Stimulated activated CD4-positive, alpha-beta T cell treated with anti-CD3 and anti-CD28 coated beads, Interleukin-12 subunit alpha, Interleukin-12 subunit beta, amount 100 ng/mL, for 48 hours (primary cell): ENCODE results near the gene PTDSS2.
A peak's percentile ranks its signal among the peaks of the same experiment; 100 is the strongest.

Experiments
- DNase-seq, 3 donors: peaks; one replicate each; pipeline ENCODE4 v3.0.0-alpha.2; 2020; ENCODE audit warnings: low read depth in 2 of 3, low spot score in 1 of 3

The PTDSS2 gene

DNA sequence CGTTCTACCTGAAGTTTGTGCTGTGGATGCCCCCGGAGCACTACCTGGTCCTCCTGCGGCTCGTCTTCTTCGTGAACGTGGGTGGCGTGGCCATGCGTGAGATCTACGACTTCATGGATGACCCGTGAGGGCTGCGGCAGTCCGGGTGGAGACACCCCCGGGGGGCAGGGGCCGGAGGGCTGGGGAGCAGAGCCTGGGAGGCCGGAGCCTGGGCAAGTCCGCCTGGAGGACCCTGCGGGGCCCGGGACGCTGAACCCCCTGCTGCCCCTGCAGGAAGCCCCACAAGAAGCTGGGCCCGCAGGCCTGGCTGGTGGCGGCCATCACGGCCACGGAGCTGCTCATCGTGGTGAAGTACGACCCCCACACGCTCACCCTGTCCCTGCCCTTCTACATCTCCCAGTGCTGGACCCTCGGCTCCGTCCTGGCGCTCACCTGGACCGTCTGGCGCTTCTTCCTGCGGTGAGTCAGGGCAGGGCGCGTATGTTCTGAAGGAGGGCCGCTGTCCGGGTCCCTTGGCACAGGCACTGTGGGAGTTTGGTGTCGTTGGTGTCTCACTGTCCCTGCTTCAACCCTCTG lies 39.6 kb downstream of the PTDSS2 start:
- DNase-seq: no peak

DNA sequence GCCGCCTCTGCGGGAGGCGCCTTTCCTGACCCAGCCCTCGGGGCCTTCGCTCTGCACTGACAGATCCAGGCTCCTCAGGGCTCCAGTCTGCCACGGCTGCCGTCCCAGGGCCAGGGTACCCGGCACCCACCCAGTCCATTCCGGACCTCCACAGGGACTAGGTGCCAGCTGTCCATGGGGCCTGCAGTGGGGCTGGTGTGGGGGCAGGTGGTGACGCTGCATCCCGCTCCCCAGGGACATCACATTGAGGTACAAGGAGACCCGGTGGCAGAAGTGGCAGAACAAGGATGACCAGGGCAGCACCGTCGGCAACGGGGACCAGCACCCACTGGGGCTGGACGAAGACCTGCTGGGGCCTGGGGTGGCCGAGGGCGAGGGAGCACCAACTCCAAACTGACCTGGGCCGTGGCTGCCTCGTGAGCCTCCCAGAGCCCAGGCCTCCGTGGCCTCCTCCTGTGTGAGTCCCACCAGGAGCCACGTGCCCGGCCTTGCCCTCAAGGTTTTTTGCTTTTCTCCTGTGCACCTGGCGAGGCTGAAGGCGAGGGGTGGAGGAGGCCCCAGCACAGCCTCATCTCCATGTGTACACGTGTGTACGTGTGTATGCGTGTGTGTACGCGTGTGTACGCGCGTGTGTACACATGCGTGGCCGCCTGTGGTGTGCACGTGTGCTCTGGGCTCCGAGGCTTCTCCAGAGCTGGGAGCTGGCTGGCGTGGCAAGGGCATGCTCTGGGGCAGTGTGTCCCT lies 40.3 kb downstream of the PTDSS2 start:
- DNase-seq: no peak

DNA sequence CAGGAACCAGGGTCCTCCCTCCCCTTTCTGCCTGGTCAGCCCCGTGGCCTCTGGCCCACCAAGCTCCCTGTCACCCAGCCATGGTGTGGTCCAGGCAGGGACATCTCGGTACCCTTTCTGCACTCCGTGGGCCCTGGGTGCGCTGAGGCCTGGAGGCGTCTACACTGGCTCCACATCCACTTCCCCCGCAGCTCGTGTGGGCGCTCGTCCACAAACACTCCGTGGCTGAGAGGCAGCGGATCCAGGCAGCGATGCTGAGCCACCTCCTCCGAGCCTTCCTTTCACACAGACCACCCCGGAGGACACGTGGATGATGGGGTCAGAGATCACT lies 40.8 kb downstream of the PTDSS2 start:
- no peak for DNase-seq

DNA sequence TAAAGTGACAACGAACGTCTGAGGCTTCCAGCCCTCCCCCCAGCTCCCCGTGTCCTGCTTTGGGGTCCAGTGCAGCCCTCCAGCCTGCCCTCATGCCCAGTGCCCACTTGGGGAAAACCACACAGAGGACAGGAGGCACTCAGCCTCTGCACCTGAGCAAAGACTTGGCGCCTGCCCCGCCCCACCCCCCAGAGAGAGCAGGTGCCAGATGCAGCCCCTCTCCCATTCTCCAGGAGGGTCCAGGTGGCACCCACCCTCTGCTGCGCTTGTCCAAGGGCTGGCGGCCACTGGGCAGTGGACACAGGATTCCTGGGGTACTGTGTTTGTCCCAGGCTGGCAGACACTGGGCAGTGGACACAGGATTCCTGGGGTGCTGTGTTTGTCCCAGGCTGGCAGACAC lies 41.3 kb downstream of the PTDSS2 start:
- DNase-seq: no peak

DNA sequence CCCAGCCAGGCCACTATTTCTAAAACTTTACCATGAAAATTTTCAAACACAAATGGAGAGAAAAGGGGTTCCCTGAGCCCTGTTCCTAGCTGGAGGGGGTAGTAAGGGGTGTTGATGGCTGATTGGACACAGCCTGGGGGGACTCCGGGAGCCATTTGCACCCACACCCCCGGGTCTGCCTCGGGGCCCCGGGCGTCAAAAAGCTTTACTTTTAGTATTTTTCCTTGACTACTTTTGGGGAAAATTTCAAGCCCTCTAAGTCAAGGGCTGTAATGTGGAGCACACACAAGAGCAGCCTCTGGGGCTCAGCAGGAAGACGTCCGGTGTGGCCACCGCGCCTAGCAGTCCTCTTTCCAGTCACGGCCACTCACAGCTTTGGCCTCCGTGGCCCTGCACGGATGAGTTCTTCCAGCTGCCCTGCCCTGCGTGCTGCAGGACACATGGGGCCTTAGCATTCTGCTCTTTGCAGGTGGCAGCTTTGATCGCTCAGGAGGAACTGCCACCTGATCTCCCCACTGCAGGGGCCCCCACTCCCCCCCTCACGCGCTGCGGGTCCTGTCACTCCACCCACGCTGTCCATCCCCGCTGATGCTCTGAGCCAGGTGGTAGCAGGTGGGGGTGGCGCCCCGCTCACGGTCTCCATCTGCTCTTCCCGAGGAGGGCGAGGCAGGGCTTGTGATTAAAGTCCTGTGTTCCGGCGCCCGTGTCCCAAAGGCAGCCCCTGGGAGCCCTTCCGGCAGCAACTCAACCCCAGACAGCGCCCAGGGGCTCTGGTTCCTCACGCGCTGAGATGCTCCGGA lies 42.5 kb downstream of the PTDSS2 start:
- DNase-seq: no peak

DNA sequence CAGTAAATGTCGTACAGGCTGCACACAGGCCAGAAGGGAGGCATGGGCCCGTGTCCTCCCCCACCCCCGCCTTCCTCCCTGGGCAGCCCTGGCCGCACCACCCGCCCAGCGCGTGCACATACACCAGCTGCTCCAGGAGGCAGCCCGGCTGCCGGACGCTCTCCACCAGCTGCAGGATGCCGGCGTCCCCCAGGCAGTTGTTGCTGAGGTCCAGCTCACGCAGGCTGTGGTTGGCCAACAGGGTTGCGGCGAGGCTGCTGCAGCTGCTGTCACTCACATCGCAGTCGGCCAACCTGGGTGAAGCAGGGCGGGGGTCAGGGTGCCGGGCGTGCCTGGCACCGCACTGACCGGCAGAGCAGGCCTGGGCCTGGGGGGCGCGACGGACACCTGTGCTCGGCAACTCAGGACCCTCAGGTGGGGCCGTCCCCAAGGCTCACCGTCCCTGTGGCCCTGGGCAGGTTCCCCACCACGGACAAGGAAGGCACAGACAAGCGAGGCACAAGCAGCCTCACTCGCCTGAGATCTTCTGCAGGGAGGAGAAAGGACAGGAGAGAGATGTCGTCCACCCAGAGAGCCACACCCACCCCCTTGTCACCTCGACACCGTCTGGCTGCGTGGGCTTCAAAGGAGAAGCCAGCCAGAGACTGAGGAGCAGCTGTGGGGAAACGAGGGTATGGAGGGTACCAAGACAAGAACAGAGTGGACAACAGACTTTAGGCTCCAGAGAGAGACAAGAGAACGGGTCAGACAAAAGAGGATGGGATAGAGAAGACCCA lies 44.9 kb downstream of the PTDSS2 start:
- DNase-seq: no peak

DNA sequence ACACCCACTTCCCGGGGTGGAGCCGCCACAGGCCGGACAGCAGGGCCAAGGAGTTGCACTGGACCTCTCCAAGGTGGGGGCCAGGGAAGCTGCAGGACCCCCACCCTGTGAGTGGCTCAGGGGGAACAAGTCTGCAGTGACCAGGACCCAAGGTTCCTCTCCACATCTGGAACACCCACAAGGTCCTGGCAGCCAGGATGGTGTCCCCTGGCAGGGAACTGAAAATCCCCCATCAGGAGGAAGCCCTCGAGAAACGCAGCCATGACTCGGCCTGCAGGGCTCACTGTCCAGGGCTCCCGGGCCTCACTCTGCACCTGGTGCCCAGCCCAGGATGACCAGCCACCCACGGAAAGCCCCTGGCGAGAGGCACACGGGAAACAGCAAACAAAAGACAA lies 45.5 kb downstream of the PTDSS2 start:
- DNase-seq: no peak

DNA sequence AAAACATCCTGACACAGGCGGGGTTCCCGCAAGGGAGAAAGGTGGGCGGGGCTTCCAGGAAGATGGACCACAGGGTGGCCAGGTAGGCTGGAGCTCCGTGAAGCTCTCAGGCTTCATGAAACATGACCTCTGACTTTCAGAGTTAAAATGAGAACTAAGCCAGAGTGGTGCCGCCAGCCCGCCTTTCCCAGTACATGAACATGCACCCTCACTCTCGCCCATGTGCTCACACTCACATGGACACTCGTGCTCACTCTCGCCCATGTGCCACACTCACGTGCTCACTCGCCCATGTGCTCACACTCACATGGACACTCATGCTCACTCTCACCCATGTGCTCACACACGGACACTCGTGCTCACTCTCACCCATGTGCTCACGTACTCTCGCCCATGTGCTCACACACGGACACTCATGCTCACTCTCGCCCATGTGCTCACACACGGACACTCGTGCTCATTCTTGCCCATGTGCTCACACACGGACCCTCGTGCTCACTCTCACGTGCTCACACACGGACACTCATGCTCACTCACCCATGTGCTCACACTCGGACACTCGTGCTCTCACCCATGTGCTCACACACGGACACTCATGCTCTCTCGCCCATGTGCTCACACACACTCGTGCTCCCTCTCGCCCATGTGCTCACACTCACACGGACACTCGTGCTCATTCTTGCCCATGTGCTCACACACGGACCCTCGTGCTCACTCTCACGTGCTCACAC lies 46.9 kb downstream of the PTDSS2 start:
- DNase-seq: no peak

DNA sequence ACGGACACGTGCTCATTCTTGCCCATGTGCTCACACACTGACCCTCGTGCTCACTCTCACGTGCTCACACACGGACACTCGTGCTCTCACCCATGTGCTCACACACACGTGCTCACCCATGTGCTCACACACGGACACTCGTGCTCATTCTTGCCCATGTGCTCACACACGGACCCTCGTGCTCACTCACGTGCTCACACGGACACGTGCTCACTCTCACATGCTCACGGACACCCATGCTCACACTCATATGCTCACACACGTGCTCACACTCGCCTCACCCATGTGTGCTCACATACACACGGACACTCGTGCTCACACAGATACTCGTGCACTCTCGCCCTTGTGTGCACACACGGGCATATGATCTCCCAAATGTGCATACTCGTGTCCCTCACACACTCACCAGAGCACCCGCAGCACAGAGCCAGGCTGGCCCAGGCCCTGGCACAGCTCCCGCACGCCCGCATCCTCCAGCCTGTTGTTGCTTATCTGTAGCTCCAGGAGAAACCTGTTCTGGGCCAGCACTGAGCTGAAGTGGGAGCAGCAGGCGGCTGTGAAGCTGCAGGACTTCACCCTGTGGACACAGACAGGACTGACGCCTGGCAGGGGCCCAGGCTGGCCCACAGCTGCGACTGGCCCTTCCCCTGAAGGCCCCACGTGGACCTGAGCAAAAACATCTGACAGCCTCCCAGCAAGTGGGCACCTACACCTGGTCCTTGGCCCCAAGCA lies 47.7 kb downstream of the PTDSS2 start:
- DNase-seq: no peak

DNA sequence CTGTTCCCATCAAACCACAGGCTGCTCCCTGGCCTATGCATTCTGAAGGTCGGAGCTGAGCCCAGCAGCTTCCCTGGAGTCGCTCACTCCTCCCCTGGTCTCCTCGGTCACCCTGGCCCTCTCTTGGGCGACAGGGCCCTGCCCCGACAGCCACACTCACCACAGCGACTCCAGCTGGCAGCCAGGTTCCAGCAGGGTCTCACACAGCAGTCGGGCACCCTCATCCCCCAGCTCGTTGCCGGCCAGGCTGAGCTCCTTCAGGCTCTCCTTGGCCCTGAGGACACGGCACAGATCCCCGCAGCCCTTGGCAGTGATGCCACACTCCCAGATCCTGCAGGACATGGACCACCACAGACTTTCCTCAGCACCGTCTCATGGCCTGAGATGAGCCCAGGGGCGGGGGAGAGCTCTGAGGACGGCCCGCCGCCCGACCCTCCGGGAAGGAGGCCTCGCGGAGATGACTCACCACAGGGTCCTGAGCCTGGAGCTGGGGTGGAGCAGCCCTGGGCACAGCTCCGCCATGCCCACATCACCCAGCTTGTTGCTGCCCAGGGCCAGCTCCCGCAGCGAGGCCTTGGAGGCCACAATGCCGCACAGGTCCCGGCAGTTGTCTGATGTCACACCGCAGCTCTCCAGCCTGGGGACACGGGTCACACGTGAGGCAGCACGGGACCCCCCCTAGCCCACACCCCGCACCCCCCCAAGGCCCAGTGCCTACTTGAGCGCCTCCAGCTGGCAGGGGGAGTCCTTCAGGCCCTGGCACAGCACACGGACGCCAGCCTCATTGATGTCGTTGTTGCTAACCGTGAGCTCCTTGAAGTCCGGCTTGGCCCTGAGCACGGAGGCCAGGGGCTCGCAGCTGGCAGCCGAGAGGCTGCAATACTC lies 48.5 kb downstream of the PTDSS2 start:
- DNase-seq: no peak

DNA sequence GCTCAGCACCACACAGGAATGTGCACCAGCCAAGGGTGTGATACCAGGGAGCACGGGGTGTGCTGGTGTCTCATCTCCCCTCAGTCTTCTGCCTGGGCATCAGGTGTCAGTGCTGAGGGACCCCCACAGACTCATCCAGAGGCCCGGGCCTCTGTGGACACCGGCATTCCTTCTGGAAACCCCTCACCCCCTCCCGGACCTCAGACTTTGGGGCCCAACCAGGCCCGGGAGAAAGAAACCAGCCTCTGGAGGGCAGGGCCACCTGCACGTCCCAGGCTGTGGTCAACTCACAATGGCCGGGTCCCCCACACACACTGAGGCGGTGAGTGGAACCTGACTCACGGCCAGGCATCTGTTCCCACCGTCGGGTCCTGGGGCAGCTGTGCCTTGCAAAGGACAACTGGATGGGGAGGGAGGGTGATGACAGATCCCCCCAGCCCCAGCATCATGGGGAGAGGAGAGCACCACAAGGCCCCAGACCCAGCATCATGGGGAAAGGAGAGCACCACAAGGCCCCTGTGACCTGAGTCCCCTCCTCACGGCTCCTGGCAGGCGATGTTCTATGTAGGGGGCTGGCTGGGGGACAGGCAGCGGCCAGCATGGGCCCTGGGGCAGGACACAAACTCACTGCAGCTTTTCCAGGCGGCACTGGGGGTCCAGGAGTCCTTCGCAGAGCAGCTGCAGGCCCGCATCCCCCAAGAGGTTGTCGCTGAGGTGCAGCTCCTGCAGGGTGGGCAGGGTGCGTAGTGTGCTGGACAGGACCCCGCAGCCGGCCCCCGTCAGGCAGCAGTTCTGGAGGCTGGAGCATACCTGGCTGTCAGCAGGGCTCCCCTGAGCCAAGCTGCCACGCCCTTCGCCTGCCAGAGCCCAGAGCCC lies 49.4 kb downstream of the PTDSS2 start:
- no peak for DNase-seq

DNA sequence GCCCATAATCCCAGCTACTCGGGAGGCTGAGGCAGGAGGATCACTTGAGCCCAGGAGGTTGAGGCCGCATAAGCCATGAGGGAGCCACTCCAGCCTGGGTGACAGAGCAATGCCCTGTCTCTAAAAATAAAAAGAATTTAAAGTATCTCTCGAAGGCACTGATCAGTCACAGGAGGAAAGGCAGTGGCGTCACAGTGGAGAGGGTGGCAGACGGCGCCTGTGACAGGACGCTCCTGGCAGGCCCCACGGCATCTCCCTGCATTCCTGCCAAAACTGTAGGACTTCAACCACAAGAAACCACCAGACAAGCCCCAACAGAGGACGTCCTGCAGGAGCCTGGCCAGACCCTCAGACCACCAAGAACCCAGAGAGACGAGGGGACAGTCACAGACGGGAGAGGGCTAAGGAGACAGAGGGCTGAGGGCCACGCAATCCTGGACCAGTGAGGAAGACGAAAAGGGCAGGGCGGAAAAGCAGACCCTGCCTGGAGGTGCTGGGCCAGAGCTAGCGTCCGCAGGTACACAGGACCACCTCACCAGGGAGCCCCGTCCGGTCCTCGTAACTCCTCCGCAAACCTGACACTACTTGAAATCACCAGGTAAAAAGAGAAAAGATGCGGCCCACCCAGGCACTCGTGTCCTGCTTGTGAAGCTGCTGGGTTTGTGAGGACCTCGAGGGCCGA lies 51.1 kb downstream of the PTDSS2 start:
- no peak for DNase-seq

DNA sequence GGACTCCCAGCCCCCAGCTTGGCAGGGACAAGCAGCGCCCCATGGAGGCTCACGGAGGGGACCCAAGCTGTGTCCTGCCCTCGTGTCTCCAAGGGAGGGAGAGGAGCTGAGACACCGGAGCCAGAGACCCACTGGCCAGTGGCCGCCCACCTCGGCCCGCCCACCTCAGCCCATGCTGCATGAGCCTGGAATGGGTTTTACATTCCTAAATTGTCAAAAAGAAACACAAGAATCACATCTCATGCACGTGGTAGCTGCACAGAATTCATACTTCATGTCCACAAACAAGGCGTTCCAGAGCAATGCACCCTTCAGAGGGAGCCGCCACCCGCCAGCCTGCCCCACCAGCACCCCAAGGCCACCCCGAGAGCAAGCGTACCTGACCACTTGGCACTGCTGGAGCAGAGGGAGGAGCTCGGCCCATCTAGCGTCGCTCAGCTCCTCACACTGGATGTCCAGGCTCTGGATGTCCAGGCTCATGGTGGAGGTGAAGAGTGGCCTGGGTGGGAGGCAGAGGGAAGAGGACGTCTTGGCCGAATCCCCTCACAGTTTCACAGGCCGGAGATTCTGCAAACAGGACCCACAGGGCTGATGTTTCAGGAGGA lies 51.7 kb downstream of the PTDSS2 start:
- DNase-seq: no peak

DNA sequence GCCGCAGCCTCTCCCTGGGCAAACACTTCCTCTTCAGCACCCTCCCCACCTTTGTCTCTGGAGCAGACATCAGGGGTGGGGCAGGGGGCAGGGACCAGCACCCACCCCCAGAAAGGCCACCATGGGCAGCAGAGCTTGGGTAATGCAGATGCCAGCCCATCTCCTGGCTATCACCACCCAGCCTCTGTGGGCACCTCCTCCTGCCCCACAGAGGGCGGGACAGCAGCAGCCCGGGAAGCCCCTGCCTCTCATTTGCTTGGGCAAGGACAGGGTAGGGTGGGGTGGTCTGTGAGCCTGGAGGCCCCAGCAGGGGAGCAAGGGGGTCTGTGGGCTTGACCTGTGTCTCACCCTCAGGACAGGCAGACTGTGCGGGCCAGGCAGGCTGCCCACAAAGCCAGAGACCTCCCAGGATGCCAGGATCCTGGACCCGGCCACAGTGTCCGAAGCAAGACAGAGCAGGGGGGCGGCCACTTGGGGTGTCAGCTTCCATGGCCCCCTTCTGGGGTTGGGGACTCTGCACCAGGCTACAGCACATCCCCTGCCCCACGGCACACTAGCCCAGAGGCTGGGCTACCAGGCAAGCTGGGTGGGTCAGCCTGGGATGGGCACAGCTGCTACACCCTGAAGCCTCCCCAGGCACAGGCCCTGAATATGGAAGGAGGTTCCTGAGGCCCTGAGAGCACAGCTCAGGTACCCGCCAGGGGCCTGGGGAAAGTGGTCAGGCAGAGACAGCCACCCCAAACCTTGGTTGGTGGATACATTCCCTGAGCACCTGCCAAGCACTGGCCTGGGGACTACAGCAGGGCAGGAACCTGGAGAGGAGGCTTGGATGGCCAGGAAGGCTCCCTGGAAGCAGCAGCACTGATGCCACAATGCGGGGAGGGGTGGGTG lies 52.5 kb downstream of the PTDSS2 start:
- DNase-seq: no peak

DNA sequence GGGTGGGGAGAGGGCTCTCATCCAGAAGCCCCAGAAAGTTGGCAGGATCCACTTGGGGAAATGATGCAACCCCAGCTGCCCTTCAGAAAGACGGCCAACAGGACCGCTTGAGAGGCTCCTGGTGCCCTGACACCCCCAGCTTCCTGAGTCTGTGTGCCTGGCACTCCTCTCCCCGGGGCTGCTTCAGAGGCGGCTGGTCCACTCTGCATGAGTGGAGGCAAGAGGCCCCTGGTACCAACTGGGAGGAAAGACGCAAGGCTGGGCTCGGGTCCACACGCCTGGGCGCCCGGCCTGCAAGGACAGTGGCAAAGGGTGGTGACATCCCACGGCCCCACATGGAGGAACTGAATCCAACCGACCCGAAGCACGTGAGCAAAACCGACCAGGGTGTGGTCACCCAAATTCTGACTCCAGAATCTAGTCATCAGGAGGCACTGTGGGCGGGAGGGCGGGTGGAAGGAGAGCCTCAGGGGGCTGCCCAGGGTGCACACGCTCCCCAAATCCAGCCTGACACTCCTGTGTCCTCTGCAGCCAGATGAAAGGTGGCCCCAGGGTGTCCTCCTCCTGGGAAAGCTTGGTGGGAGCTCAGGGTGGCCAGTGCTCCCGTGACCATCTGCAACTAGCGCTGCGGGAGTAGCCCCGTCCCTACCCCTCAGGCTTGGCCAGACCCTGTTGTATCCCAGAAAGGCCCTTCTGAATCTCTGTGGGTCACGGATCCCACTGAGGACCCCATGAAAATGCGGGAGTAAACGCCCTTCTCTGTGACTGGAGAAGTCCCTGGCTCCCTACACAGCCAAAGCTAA lies 53.3 kb downstream of the PTDSS2 start:
- DNase-seq: peak in 1 of 3 donors; percentile 23
